Kidney capillary endothelial cell (primary cell): Measurements from ENCODE around the gene SCFD2.

Source experiments
- DNase-seq: peaks from one replicate; pipeline ENCODE4 v3.0.0-alpha.2; 2018; ENCODE audit warnings: low spot score

Gene SCFD2

DNA sequence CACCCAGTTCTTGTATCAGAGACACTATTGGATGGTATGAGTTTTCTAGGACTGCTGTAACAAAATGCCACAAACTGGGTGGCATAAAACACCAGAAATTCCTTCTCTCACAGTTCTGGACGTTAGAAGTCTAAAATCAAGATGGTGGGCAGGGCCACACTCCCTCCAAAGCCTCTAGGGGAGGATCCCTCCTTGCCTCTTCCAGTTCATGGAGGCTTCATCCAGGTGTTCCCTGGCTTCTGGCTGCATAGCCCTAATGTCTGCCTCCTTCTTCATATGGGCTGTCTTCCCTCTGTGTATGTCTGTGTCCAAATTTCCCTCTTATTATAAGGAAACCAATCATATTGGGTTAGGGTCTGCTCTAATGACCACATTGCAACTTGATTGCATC, 542.2 kb downstream of the SCFD2 start:
- no peak for DNase-seq
